Measurements from ENCODE around the gene SNTG2. TPM values are rescaled to one million over a fixed set of nuclear protein-coding genes. Genes with fewer than 3 reads are reported as not detected.

Gene SNTG2
- total and polyA plus RNA-seq, 10 of the 15 experiments (the other 5 are each of a cell fraction or from before 2014, with no cell fraction given), result not detected

- H3K9ac ChIP-seq (ENCODE audit: control insufficient read depth, insufficient read depth, low read length), result no peak overlapping the region
- H3K27me3 ChIP-seq (replicated peaks in 1 of 2; ENCODE audit: control insufficient read depth in 2 of 2, insufficient read depth in 2 of 2, low read length in 1 of 2), result no peaks in the 10 kb centered on the region
- no peaks in the 10 kb centered on the region for H3K79me2 ChIP-seq (ENCODE audit: control insufficient read depth, insufficient read depth, low read length)
- no peak overlapping the region for H3K27ac ChIP-seq (ENCODE audit: control insufficient read depth, insufficient read depth)
- DNase-seq (ENCODE audit: low read depth, low spot score), result no peak
- intact Hi-C loops (cut with micrococcal nuclease; ENCODE audit: unreplicated experiment) (no loop called here), in situ Hi-C loops (cut with MboI) (no loop called here)
- no peaks in the 10 kb centered on the region for H3K36me3 ChIP-seq (ENCODE audit: control insufficient read depth in 2 of 2, insufficient read depth in 2 of 2, low read length in 1 of 2)
- no TSS peak for BruUV-seq (replicated peaks)
- no peaks in the 10 kb centered on the region for H3K9me3 ChIP-seq (replicated peaks; ENCODE audit: control insufficient read depth, insufficient read depth, low read length)
- H3K4me2 ChIP-seq (ENCODE audit: control insufficient read depth, insufficient read depth), result no peak overlapping the region
- no peak overlapping the region for H2AFZ ChIP-seq (ENCODE audit: control insufficient read depth, low read depth, low read length)
- no peak for FAIRE-seq
- POLR2A ChIA-PET, result no interaction called here
- 6% methylated on average over 7 of the region's 7 CpGs for WGBS (ENCODE audit: insufficient coverage, insufficient replicate concordance, low lambda C conversion rate, missing lambda C conversion rate)
- SMC1A ChIA-PET (ENCODE audit: uncharacterized antibody, unreplicated experiment), result no interaction called here
- no peak for TF ChIP-seq POLR2A (IDR thresholded peaks at IDR 0.05; ENCODE audit: low read depth, low read length)
- TF ChIP-seq FOXK2 (IDR thresholded peaks at IDR 0.05), result no peak
- TF ChIP-seq HSF1 (IDR thresholded peaks at IDR 0.05; ENCODE audit: low read depth, low read length), result no peak
- no peak for TF ChIP-seq MLLT1 (IDR thresholded peaks at IDR 0.05)
- no peak for TF ChIP-seq EGR1 (IDR thresholded peaks at IDR 0.05; ENCODE audit: borderline replicate concordance in 1 of 2, low read depth in 2 of 2, low read length in 2 of 2)
- TF ChIP-seq GABPA (IDR thresholded peaks at IDR 0.05; ENCODE audit: low read depth), result no peak
- no peak for TF ChIP-seq FOS (IDR thresholded peaks at IDR 0.05; ENCODE audit: borderline replicate concordance, extremely low read depth, insufficient read length)
- TF ChIP-seq BCL3 (IDR thresholded peaks at IDR 0.05; ENCODE audit: borderline replicate concordance, insufficient read depth, low read depth, low read length, poor library complexity, severe bottlenecking), result peak; percentile 20
- peak; percentile 31 for TF ChIP-seq NR2C2 (IDR thresholded peaks at IDR 0.05; ENCODE audit: borderline replicate concordance, control insufficient read depth, insufficient read length, low read depth)
- no peak for TF ChIP-seq EED (IDR thresholded peaks at IDR 0.05; ENCODE audit: low read depth)
- CTCF ChIA-PET, result no interaction called here
- no peak overlapping the region for H3K4me3 ChIP-seq
- RAD21 ChIA-PET (ENCODE audit: unreplicated experiment), result no interaction called here
- H4K20me1 ChIP-seq (ENCODE audit: control insufficient read depth, insufficient read depth), result no peaks in the 10 kb centered on the region
- H3K4me1 ChIP-seq (ENCODE audit: control insufficient read depth, insufficient read depth, low read length), result no peaks in the 10 kb centered on the region
- ATAC-seq, result no peak
Measured at GRCh38 chr2:1137264-1137663, 186.6 kb downstream of the SNTG2 start.
